GM19025 (cell line): ENCODE results near the gene MS4A10.

Experiments used
- ATAC-seq: cut with Tn5 transposase; IDR thresholded peaks from one replicate; pipeline ENCODE4 v1.9.1; 2021; ENCODE audit warnings: mild to moderate bottlenecking, low read depth, moderate library complexity; ENCODE audit not compliant: unreplicated experiment

MS4A10 gene

GRCh38 chr11:60764879-60765278 lies 20.3 kb upstream of the MS4A10 start:
- peak; percentile 32 for ATAC-seq

DNA sequence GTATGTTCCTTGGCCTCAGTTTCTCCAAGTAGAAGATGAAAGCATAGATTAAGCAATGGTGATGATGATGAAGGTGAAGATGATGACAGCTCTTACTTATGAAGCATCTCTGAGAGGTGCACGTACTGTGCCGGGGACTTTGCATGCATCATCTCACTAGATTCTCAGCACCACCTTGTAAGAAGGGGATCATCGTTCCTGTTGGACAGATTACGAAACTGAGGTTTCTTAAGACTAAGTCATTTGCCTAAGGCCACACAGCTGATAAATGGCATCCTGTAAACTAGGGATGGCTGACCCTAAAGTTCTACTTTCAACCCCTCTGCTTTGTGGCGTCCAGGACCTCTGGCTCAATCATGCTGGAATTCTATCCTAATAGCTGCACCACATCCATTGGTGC lies 19.8 kb upstream of the MS4A10 start:
- no peak for ATAC-seq

GRCh38 chr11:60766547-60766946 lies 18.6 kb upstream of the MS4A10 start:
- no peak for ATAC-seq

DNA sequence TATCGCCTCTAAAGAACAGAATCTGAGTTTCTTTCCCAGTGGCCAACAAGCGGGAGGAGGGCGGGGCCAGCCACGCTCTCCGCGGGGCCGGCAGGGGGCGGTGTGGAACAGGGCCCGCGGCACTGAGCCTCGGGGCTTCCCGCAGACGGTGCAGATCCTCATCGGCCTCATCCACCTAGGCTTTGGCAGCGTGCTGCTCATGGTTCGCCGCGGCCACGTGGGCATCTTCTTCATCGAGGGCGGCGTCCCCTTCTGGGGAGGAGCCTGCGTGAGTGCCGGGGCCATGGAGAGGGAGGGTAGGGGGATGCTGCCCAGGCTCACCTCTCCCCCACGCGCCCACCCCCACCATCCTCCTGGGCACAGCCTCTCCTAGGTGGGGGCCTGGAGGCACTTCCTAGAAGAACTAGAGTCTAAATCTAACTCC lies 17.7 kb upstream of the MS4A10 start:
- no peak for ATAC-seq

- no peak for ATAC-seq
Measured at GRCh38 chr11:60768202-60768601, 16.9 kb upstream of the MS4A10 start.

- ATAC-seq: no peak
Measured at GRCh38 chr11:60769273-60769672, 15.9 kb upstream of the MS4A10 start.

- ATAC-seq: no peak
Measured at GRCh38 chr11:60769811-60770210, 15.3 kb upstream of the MS4A10 start.

- no peak for ATAC-seq
Measured at GRCh38 chr11:60771146-60771545, 14.0 kb upstream of the MS4A10 start.

DNA sequence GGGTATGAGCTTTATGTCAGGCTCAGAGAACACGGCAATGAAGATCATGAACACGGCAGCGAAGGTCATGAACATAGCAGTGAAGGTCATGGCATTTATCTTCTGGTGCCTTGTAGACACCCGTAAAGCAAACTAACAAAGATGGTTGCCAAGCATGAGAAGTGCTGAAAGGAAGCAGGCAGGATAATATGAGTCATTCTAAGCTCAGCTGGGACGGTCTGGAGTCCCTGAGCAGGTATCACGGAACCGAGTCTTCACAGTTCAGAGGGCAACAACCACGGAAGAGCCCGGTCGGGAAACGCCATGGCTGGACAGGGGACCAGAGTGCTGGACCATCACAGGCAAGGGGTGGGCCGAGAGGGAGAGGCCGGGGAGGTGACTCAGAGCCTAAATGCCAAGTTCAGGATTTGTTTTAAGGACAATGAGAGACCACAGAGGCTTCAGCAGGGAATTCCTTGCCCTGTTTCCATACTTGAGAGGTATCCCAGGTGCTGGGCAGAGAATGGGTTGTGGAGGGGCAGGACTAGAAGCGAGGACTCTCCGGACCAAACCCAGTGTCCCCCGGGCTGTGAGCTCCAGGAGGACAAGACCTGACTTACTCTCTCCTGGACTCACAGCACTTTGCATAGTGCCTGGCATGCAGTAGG lies 13.1 kb upstream of the MS4A10 start:
- no peak for ATAC-seq

DNA sequence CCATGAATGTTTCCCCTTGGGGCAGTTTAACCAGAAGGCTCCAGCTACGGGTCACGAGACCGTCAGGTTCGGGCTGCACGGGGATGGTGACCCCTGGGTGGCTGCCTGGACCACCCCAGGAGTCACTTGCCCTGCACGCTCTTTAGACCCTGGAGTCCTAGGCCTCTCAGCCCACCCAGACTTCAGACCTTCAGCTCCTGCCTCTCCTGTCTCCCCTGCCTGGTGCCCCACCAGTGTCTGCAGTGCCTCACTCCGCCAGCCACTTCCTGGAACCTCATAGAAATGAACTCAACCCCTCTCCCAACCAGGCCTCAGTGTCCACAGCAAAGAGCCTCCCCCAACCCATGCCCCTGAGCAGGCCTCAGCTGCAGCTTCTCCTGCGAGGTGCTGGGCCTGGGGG lies 12.5 kb upstream of the MS4A10 start:
- no peak for ATAC-seq

- no peak for ATAC-seq
Measured at GRCh38 chr11:60774726-60775125, 10.4 kb upstream of the MS4A10 start.

- ATAC-seq: peak; percentile 88
Measured at GRCh38 chr11:60775420-60775961, 9.6 kb upstream of the MS4A10 start.

DNA sequence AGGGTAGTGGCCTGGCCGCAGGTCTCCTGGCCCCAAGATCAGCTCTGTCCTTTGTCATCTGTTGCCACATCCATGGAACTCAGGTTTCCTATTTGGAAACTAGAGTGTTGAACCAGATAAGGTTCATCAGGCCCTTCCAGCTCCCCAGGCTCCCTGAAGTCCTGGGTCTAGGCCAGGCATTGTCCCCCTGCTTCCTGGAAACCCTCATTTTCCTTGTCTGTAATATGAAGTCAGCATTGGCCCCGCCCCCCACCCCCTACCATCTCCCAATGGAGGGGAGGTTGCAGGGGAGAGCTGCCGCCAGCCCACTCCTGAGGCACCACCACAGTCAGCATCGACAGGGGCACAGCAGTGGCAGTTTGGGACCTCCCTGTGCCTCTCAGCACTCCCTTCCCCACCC lies 9.0 kb upstream of the MS4A10 start:
- ATAC-seq: no peak

- ATAC-seq: no peak
Measured at GRCh38 chr11:60777106-60777505, 8.0 kb upstream of the MS4A10 start.

- no peak for ATAC-seq
Measured at GRCh38 chr11:60777572-60777971, 7.6 kb upstream of the MS4A10 start.

DNA sequence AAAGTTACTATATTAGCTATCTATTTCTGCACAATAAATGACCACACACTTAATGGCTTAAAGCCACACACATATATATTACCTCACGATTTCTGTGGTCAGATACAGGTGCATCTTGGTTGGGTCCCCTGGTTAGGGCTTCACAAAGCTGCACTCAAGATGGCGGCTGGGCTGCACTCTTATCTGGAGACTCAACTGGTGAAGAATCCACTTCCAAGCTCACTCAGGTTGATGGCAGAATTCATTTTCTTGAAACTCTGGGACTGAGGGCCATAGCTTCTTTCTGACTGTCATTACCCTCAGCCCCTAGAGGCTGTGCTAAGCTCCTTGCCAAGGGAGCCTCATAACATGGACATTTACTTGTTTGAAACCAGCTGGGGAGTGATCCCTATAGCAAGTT lies 5.1 kb upstream of the MS4A10 start:
- no peak for ATAC-seq

- no peak for ATAC-seq
Measured at GRCh38 chr11:60780774-60781173, 4.4 kb upstream of the MS4A10 start.

DNA sequence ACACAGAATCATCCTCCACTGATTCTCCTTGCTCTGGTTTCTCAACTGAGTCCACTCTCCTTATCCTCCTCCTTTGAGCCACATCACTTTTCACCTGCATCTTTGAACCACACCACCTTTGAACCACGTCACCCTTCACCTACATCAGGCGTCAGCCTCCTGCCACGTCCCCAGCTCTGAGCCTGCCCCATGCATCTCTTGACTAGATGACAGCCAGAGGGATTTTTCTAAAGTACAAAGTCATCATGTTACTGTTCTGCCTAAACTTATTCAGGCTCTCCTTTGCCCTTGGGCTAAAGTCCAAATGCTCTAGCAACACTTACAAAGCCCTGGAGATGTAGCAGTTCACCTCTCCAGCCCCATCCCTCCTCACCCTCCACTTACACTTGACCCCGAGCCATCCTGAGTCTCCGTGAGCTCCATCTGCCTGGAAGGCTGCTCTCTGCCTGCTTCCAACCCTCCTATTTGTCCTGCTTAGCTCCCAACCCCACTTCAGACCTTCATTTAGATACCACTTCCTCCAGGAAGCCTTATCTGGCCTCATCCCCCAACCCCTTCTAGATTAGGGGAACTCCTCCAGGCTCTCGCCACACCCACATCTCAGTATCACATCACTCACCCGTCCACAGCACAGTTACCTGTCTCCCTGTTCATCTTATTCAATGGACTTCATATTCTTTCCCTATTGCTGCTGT lies 3.7 kb upstream of the MS4A10 start:
- no peak for ATAC-seq

- ATAC-seq: no peak
Measured at GRCh38 chr11:60781981-60782316, 3.2 kb upstream of the MS4A10 start.

DNA sequence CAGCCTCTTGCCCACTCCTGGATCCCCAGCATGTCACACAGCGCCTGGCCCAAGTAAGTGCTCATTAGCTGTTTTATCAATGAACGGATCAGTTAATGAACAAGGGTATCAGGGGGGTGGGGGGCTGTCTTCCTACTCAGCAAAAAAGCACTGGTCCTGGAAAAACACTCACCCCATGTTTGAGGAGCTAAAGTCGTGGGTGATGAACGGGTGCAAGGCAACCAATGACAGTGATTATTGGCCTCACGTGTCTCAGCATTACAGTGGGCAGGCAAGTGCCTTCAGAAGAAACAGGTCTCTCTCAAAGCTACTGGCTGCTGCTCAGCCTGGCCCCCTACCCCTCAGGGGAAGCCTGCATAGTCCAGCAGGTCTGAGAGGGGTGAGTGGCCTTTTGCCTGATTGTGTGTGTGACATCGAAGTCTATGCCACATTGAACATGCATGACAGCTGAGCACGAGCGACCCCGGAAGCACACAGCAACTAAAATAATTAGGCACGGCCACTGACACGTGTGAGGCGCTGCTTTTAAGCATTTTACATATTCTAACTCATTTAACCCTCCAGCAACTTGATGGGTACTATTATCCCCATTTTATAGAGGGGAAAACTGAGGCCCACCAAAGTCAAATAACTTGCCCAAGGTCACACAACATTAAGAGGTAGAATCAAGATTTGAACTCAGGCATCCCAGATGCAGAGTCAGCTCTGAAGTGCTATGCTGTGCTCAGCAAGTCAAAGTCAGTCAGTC lies 2.6 kb upstream of the MS4A10 start:
- no peak for ATAC-seq

- no peak for ATAC-seq
Measured at GRCh38 chr11:60783141-60783484, 2.0 kb upstream of the MS4A10 start.

DNA sequence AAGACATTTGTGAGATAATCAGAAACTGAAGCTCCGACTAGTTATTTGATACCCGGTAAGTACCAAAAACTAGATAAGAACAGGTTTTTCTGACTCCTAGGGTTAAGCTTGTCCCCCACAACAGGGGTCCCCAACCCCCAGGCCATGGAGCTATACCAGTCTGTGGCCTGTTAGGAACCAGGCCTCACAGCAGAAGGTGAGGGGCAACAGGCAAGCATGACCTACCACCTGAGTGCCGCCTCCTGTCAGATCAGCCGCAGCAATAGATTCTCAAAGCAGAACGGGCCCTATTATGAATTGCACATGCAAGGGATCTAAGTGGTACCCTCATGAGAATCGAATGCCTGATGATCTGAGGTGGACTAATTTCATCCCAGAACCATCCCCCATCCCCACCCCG lies 1.2 kb upstream of the MS4A10 start:
- no peak for ATAC-seq
